Esophagus squamous epithelium (tissue), 5 donors: ENCODE results near the gene IGF1R. TPM values are rescaled to one million over a fixed set of nuclear protein-coding genes. Genes with fewer than 3 reads are reported as not detected.

Source experiments
- DNase-seq: peaks from one replicate; lab custom pipeline; 2025; lab: John Stamatoyannopoulos, UW
- H3K27ac ChIP-seq, 4 donors: fragments of 200-600 bp; sonication (generic); one replicate each; pipeline ENCODE4 v1.5.1; 2016 to 2019; ENCODE audit warnings: mild to moderate bottlenecking in 1 of 4
- H3K27me3 ChIP-seq, 4 donors: fragments of 200-600 bp; sonication (generic); 1 replicate in 3 of 4; 2 replicates in 1 of 4; pipeline versions ENCODE4 v1.5.1 to v1.6.0; 2017 to 2021; ENCODE audit warnings: antibody characterized with exemption in 1 of 4
- H3K36me3 ChIP-seq, 3 donors: fragments of 200-600 bp; sonication (generic); one replicate each; pipeline ENCODE4 v1.5.1; 2016 to 2019
- H3K4me1 ChIP-seq, 3 donors: fragments of 200-600 bp; sonication (generic); one replicate each; pipeline ENCODE4 v1.5.1; 2017 to 2019
- H3K4me3 ChIP-seq, 4 donors: fragments of 200-600 bp; sonication (generic); 1 replicate in 3 of 4; 2 replicates in 1 of 4; pipeline ENCODE4 v1.5.1; 2016 to 2019; ENCODE audit warnings: mild to moderate bottlenecking in 2 of 4, moderate library complexity in 1 of 4
- H3K9me3 ChIP-seq, 3 donors: fragments of 200-600 bp; sonication (generic); one replicate each; pipeline ENCODE4 v1.5.1; 2016 to 2019
- CTCF ChIP-seq, 6 experiments: fragments of 450-650 bp in 4 of 6; fragments of 200-600 bp in 2 of 6; sonication (generic) in 2 of 6; IDR thresholded peaks; one replicate each; pipeline ENCODE4 v1.5.1; 2016 to 2019; ENCODE audit warnings: antibody characterized with exemption in 6 of 6, mild to moderate bottlenecking in 4 of 6, moderate library complexity in 4 of 6
- POLR2A ChIP-seq, 4 donors: fragments of 450-650 bp; IDR thresholded peaks; one replicate each; pipeline ENCODE4 v1.6.1; 2017; ENCODE audit warnings: antibody characterized with exemption in 4 of 4, mild to moderate bottlenecking in 4 of 4, moderate library complexity in 3 of 4
- WGBS, 2 donors: methylation state at CpG; one replicate each; pipeline ENCODE4 v1.1.5; 2018; 5-methylcytosine and 5-hydroxymethylcytosine counted together
- intact Hi-C: fragments of 100-400 bp; cut with DNase I; formaldehyde crosslinking; loops from one replicate; pipeline ENCODE4 v1.15.0; 2022
- total RNA-seq, 4 donors: library from RNA; depleted of rRNA; stranded (reverse); fragments of >200 nt; gene quantifications; one replicate each; pipeline ENCODE4 v1.1.0, GENCODE V29; 2016
- donor health status: DM: yes; HTN: yes; CAD: no.

Gene IGF1R
- total RNA-seq, 4 donors from 2014 or later, result 20.5 to 54.8 (median 40.4) TPM

GRCh38 chr15:98676586-98677270, 28.4 kb downstream of the IGF1R start:
- DNase-seq, result no peak
- no peak overlapping the region for H3K27ac ChIP-seq
- H3K9me3 ChIP-seq, result no peaks in the 10 kb centered on the region
- 77 to 88% methylated on average over 7 of the region's 7 CpGs for WGBS, 2 donors
- intact Hi-C loops, result no loop called here
- TF ChIP-seq CTCF (IDR thresholded peaks at IDR 0.05), result no peak
- no peak for TF ChIP-seq POLR2A (IDR thresholded peaks at IDR 0.05)
- H3K4me1 ChIP-seq, result peaks cover 0 to 21% (median 14%) of the 10 kb centered on the region in 3 donors
- H3K4me3 ChIP-seq, result no peak overlapping the region
- no peaks in the 10 kb centered on the region for H3K27me3 ChIP-seq
- no peaks in the 10 kb centered on the region for H3K36me3 ChIP-seq

- Histone ChIP-seq H3K4me3 (no peak overlapping the region), H3K27ac (no peak overlapping the region), H3K36me3 (no peaks in the 10 kb centered on the region), H3K9me3 (no peaks in the 10 kb centered on the region), H3K27me3 (no peaks in the 10 kb centered on the region), H3K4me1 (peaks cover 0 to 22% (median 8%) of the 10 kb centered on the region in 3 donors)
- intact Hi-C loops, result no loop called here
- DNase-seq, result no peak
- TF ChIP-seq CTCF (IDR thresholded peaks at IDR 0.05) (no peak), POLR2A (IDR thresholded peaks at IDR 0.05) (no peak)
- 77% methylated on average over 5 of the region's 5 CpGs for WGBS, 2 donors
Measured at GRCh38 chr15:98677345-98678059, 29.2 kb downstream of the IGF1R start.

- Histone ChIP-seq H3K9me3 (no peaks in the 10 kb centered on the region), H3K27ac (no peak overlapping the region), H3K36me3 (no peaks in the 10 kb centered on the region), H3K4me1 (peaks cover 1 to 28% (median 12%) of the 10 kb centered on the region in 3 donors), H3K27me3 (no peaks in the 10 kb centered on the region), H3K4me3 (no peak overlapping the region)
- no peak for TF ChIP-seq CTCF (IDR thresholded peaks at IDR 0.05)
- no peak for TF ChIP-seq POLR2A (IDR thresholded peaks at IDR 0.05)
- WGBS, 2 donors, result 88 to 95% methylated on average over 7 of the region's 7 CpGs
- no peak for DNase-seq
- intact Hi-C loops, result no loop called here
Measured at GRCh38 chr15:98678484-98678883, 30.1 kb downstream of the IGF1R start.

GRCh38 chr15:98681061-98681460, 32.7 kb downstream of the IGF1R start:
- TF ChIP-seq POLR2A (IDR thresholded peaks at IDR 0.05) (no peak), CTCF (IDR thresholded peaks at IDR 0.05) (no peak)
- Histone ChIP-seq H3K4me3 (no peak overlapping the region), H3K9me3 (no peaks in the 10 kb centered on the region), H3K27me3 (no peaks in the 10 kb centered on the region), H3K4me1 (peaks cover 12 to 53% (median 28%) of the 10 kb centered on the region in 3 donors), H3K27ac (no peak overlapping the region), H3K36me3 (no peaks in the 10 kb centered on the region)
- 79 to 87% methylated on average over 7 of the region's 7 CpGs for WGBS, 2 donors
- intact Hi-C loops, result no loop called here
- no peak for DNase-seq
